Measurements from ENCODE around the gene PEAK1. TPM values are rescaled to one million over a fixed set of nuclear protein-coding genes. Genes with fewer than 3 reads are reported as not detected.
"Not testable (repeated sequence)": the region's sequence is repeated elsewhere in the genome, so short reads cannot be mapped to it uniquely, and the experiment has no call there.

PEAK1 gene
- total RNA-seq, 2 donors from 2014 or later, result 16.2 to 16.6 TPM

DNA sequence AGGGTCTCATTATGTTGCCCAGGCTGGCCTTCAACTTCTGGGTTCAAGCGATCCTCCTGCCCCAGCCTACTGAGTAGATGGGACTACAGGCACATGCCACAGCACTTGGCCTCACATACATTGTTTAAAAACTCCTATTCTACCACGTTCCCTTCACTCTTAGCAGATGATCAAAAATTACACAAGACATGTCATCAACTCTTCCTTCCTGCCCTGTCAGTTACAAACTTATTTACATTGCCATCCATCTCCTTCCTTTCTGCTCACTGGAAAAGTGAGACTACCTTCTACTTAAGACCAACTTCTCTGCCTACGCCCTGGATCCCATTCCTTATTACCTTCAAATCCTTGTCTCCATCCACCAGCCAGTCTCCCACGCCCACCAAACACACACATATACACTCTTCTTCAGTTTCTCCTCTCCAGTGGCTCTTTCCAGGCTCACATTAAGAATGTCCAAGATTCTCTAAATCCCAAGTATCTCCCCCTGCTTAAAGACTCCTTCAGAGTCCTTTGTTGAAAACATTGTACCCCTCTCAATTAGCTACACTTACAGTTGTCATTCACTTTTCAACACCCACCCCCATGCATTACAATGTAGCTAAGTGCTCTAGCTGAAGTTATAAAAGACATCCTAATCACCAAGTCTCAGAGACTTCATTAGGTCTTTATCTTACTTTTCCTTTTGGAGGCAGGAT is 4.3 kb downstream of the PEAK1 start:
- Mint-ChIP-seq H3K4me3 (no peak overlapping the region), H3K27ac (no peak overlapping the region), H3K9me3 (no peaks in the 10 kb centered on the region), H3K27me3 (no peaks in the 10 kb centered on the region), H3K36me3 (ENCODE audit: low read depth) (no peaks in the 10 kb centered on the region), H3K4me1 (peaks cover 10% of the 10 kb centered on the region)
- no peak for ATAC-seq (replicated peaks)

DNA sequence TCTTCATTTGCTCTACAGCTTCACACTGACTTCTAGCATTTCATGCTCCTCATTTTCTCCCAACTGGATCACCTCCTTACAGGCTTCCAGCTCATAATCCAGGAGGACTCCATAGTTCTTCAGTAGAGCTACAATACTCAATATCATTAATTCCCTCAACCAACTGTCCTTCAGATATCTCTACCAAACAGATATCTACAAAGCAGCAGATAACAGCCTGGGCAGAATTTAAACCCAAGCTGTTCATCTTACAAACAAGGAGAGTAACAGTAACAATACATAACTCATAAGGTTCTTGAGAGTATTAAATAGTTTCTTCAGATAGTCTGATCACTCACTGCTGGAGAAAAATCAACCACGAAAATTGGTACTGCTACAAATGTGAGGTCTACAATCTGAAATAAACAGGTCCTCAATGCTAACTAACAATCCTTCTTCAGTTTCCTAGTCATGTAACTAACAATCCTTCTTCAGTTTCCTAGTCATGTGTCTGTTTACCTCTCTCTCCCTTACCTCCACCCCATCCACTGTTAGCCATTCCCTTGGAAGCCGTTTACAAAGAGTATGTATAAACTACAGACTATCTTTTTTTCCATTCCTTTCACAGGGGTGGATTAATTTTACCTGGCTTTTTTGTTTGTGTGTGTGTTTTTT is 5.0 kb downstream of the PEAK1 start:
- Mint-ChIP-seq H3K9me3 (no peaks in the 10 kb centered on the region), H3K27me3 (no peaks in the 10 kb centered on the region), H3K4me1 (peaks cover 12% of the 10 kb centered on the region), H3K4me3 (no peak overlapping the region), H3K27ac (no peak overlapping the region), H3K36me3 (ENCODE audit: low read depth) (no peaks in the 10 kb centered on the region)
- no peak for ATAC-seq (replicated peaks)

DNA sequence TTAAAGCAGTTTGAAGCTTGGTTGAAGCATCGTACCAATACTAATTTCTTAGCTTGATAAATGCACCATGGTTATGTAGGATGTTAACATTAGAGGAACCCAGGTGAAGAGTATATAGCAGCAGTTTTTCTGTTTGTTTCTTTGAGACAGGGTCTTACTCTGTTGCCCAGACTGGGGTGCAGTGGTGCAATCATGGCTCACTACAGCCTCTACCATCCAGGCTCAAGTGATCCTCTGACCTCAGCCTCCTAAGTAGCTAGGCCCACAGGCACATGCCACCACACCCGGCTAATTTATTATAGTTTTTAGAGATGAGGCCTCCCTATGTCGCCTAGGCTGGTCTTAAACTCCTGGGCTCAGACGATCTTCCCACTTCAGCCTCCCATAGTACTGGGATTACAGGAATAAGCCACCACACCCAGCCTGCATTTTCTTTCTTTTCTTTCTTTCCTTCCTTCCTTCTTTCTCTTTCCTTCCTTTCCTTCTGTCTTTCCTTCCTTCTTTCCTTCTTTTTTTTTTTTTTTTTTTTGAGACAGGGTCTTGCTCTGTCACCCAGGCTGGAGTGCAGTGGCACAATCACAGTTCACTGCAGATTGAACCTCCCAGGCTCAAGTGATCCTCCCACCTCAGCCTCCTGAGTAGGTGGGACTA is 6.1 kb downstream of the PEAK1 start:
- Mint-ChIP-seq H3K4me3 (no peak overlapping the region), H3K9me3 (no peaks in the 10 kb centered on the region), H3K27ac (no peak overlapping the region), H3K27me3 (no peaks in the 10 kb centered on the region), H3K4me1 (peaks cover 12% of the 10 kb centered on the region), H3K36me3 (ENCODE audit: low read depth) (no peaks in the 10 kb centered on the region)
- no peak for ATAC-seq (replicated peaks)

DNA sequence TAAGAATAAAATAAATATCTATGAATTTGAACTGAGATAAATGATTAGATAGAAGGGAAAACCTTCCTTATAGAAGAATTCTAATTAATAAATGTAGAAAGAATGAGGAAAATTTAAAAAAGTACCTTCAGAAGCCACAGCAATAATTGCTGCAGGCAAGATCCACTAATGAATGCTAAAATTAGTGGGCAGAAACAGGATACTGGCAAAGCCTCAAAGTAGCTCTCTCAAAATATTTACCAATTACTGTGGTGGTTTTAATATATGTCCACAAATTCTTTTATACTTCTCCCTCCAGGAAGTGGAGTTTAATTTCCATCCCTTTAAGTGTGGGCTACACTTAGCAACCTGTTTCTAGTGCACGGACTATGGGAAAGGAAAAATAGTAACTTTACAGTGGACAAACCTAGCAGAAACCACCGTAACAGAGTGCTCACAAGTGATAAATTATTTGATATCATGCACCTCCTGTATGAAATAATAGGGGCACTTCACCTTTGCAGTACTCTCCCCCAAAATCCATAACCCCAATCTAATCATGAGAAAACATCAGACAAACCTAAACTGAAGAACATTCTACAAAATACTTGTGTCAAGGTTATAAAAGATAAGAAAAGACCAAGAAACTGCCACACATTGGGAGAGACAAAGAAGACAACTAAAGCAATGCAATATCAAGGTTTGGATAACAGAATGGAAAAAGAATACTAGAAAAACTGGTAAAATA is 6.8 kb downstream of the PEAK1 start:
- H3K27me3 Mint-ChIP-seq, result no peaks in the 10 kb centered on the region
- no peak for ATAC-seq (replicated peaks)
- H3K4me3 Mint-ChIP-seq, result no peak overlapping the region
- H3K27ac Mint-ChIP-seq, result no peak overlapping the region
- H3K36me3 Mint-ChIP-seq (ENCODE audit: low read depth), result no peaks in the 10 kb centered on the region
- H3K9me3 Mint-ChIP-seq, result no peaks in the 10 kb centered on the region
- peaks cover 6% of the 10 kb centered on the region for H3K4me1 Mint-ChIP-seq

DNA sequence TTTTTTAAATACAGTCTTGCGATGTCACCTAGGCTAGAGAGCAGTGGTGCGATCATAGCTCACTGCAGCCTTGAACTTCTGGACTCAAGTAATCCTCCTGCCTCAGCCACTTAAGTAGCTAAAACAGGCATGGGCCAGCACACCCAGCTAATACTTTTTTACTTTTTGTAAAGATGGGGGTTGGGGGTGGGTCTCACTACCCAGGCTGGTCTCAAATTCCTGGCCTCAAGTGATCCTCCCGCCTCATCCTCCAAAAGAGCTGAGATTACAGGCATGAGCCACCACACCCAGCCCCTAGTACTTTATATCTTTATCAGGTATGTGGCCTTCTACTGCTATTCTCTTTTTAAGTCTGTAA is 8.3 kb downstream of the PEAK1 start:
- no peaks in the 10 kb centered on the region for H3K36me3 Mint-ChIP-seq (ENCODE audit: low read depth)
- no peak overlapping the region for H3K4me3 Mint-ChIP-seq
- peaks cover 6% of the 10 kb centered on the region for H3K4me1 Mint-ChIP-seq
- no peak overlapping the region for H3K27ac Mint-ChIP-seq
- ATAC-seq (replicated peaks), result no peak
- no peaks in the 10 kb centered on the region for H3K9me3 Mint-ChIP-seq
- H3K27me3 Mint-ChIP-seq, result no peaks in the 10 kb centered on the region

DNA sequence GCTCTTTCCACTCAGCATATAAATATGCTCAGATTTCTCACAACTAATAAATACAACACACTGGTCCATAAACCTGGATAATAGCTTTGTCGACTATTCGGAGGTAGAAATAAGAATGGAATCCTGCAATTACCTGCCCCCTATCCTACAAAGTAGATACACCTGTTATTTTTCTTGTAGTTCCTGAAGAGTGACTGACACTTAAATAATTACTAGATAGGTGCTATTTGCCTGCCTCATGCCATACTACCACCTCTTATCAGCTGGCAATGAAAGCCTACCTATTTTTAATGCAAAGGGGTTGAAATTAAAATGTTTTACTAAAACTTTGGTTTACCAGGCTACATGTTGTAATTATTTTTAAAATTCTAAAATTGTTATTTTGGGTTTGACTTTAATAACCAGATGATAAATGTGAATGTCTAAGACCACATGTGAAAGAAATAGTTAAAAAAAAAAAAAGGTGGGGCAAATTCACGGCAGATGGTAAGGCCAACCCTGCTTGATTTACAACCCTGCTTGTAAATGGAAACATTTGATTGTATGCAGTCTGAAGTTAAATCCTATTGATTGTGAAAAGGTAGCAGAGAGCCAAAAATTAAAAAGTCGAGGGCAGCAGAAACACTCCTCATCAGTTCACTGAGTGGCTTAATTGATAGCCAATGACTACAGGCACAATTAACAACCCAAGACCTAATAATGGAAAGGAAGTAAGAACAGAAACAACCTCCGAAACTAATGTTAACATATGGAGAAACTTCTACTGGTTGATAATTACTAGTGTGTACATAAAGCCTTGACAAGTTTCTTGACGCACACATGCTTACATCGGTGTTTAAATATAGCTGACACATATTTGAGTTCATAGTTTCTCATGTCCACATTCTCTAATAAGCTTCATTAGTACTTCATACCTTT is 8.9 kb downstream of the PEAK1 start:
- Mint-ChIP-seq H3K4me1 (peaks cover 13% of the 10 kb centered on the region), H3K9me3 (no peaks in the 10 kb centered on the region), H3K27me3 (no peaks in the 10 kb centered on the region), H3K27ac (peak overlapping the region; percentile 87), H3K36me3 (ENCODE audit: low read depth) (no peaks in the 10 kb centered on the region), H3K4me3 (peak overlapping the region; percentile 67)
- ATAC-seq (replicated peaks), result no peak

DNA sequence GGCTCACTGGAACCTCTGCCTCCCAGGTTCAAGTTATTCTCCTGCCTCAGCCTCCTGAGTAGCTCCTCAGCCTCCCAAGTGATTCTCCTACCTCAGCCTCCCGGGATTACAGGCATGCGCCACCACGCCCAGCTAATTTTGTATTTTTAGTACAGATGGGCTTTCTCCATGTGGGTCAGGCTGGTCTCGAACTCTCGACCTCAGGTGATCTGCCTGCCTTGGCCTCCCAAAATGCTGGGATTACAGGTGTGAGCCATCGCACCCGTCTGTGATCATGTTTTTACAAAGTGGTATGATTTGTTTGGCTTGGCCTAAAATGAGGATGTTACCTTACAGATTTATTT is 9.8 kb downstream of the PEAK1 start:
- H3K9me3 Mint-ChIP-seq; H3K36me3 Mint-ChIP-seq (ENCODE audit: low read depth); ATAC-seq (replicated peaks); H3K27me3 Mint-ChIP-seq: not testable (repeated sequence)
- H3K4me3 Mint-ChIP-seq, result peak overlapping the region; percentile 67
- H3K4me1 Mint-ChIP-seq, result peaks cover 14% of the 10 kb centered on the region
- peak overlapping the region; percentile 87 for H3K27ac Mint-ChIP-seq

DNA sequence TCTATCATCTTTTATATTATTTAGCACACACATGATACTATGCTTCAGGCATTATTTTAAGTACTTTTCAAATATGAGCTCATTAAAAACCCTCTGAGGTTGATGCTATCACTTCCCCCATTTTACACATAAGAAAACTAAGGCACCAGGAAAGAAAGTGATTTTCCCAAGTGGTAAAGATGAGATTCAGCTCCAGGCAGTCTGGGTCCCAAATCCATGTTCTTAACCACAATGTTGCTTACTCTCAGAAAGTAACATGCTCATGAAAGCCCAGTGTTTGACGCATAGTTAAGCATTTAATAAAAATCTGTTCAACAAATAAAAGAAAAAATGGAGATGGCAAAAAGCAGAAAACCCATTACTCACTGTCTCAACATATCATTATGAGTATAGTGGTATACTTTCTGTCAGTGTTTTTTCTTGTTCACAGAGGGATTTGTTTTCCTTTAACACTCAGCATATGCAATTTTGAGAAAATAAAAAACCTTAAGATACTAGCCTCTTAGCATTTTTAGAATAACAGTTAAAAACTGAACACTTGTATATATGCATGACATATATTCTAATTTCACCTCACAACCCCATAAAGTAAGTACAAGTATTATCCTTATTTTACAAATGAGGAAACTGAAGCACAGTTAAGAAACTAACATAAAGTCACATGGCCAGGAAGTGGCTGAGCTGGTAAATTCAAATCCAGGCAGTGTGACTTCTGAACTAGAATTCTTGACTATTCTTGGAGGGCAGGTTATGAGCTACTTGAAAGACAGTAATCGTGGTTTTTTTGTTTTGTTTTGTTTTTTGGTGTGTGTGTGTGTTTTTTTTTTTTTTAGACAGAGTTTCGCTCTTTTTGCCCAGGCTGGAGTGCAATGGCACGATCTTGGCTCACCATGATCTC is 10.4 kb downstream of the PEAK1 start:
- Mint-ChIP-seq H3K9me3 (no peaks in the 10 kb centered on the region), H3K4me1 (peaks cover 14% of the 10 kb centered on the region), H3K27ac (peak overlapping the region; percentile 87), H3K36me3 (ENCODE audit: low read depth) (no peaks in the 10 kb centered on the region), H3K27me3 (no peaks in the 10 kb centered on the region), H3K4me3 (peak overlapping the region; percentile 67)
- ATAC-seq (replicated peaks), result peak; percentile 89

DNA sequence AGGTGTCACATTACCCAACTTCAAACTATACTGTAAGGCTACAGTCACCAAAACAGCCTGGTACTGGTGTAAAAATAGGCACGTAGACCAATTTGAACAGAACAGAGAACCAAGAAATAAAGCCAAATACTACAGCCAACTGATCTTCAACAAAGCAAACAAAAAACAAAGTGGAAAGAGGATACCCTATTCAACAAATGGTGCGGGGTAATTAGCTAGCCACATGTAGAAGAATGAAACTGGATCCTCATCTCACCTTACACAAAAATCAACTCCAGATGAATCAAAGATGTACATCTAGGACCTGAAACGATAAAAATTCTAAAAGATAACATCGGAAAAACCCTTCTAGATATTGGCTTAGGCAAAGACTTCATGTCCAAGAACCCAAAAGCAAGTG is 13.1 kb downstream of the PEAK1 start:
- Mint-ChIP-seq H3K9me3 (no peaks in the 10 kb centered on the region), H3K27me3 (no peaks in the 10 kb centered on the region), H3K4me3 (no peak overlapping the region), H3K27ac (no peak overlapping the region), H3K4me1 (peaks cover 19% of the 10 kb centered on the region), H3K36me3 (ENCODE audit: low read depth) (no peaks in the 10 kb centered on the region)
- ATAC-seq (replicated peaks), result no peak

DNA sequence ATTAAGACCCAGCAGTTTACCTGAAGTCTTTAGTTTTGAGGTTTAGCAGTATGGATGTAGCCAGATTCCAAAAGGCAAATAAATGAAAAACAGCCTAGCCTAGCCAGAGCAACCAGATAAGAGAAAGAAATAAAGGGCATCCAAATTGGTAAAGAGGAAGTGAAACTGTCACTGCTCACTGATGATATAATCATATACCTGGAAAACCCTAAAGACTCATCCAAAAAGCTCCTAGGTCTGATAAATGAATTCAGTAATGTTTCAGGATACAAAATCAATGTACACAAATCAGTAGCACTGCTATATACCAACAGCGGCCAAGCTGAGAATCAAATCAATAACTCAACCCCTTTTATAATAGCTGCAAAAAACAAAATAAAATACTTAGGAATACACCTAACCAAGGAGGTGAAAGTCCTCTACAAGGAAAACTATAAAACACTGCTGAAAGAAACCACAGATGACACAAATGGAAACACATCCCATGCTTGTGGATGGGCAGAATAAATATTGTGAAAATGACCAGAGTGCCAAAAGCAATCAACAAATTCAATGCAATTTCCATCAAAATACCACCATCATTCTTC is 13.6 kb downstream of the PEAK1 start:
- H3K9me3 Mint-ChIP-seq; ATAC-seq (replicated peaks); H3K27ac Mint-ChIP-seq; H3K36me3 Mint-ChIP-seq (ENCODE audit: low read depth); H3K27me3 Mint-ChIP-seq; H3K4me3 Mint-ChIP-seq: not testable (repeated sequence)
- H3K4me1 Mint-ChIP-seq, result peaks cover 19% of the 10 kb centered on the region

DNA sequence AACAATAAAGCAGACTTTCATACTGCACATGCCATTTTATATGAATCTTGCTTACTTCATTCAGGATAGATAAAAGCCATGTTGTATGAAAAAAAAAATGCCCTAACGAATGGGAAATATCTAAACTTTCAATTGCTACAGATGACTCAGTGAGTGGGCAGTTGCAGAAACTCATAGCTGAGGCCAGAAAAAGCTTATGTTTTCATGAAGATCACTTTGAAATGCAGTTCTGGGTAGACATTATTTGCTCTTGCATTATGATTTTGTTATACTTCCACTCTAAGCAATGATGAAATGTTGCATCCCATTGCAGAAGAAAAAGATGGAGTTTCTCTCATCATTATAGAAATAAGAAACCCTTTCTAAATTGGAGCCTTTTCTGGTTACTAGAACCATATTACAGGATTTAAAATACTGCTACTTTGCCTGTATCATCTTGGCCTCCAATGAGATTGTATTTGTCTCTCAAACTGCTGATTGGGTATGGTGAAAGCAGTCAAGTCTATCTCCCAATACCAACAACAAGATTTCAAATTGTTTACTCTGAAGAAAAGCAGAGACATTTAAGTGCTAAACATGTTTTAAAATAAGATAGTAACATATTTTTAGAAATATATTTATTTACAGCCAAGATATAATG is 17.0 kb downstream of the PEAK1 start:
- Mint-ChIP-seq H3K27me3 (no peaks in the 10 kb centered on the region), H3K9me3 (peaks cover 13% of the 10 kb centered on the region), H3K36me3 (ENCODE audit: low read depth) (no peaks in the 10 kb centered on the region), H3K4me3 (no peak overlapping the region), H3K27ac (no peak overlapping the region), H3K4me1 (peaks cover 13% of the 10 kb centered on the region)
- ATAC-seq (replicated peaks), result peak; percentile 62

DNA sequence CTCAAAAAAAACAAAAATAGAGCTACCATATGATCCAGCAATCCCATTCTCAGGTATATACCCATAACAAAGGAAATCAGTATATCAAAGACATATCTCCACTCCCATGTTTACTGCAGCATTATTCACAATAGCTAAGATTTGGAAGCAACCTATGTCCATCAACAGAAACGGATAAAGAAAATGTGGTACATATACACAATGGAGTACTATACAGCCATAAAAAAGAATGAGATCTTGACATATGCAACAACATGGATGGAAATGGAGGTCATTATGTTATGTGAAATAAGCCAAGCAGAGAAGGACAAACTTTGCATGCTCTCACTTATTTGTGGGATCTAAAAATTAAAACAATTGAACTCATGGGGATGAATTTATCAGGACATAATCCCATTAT is 19.6 kb downstream of the PEAK1 start:
- no peak for ATAC-seq (replicated peaks)
- Mint-ChIP-seq H3K36me3 (ENCODE audit: low read depth) (no peaks in the 10 kb centered on the region), H3K27me3 (no peaks in the 10 kb centered on the region), H3K4me3 (no peak overlapping the region), H3K9me3 (peaks cover 22% of the 10 kb centered on the region), H3K27ac (no peak overlapping the region), H3K4me1 (peaks cover 5% of the 10 kb centered on the region)

DNA sequence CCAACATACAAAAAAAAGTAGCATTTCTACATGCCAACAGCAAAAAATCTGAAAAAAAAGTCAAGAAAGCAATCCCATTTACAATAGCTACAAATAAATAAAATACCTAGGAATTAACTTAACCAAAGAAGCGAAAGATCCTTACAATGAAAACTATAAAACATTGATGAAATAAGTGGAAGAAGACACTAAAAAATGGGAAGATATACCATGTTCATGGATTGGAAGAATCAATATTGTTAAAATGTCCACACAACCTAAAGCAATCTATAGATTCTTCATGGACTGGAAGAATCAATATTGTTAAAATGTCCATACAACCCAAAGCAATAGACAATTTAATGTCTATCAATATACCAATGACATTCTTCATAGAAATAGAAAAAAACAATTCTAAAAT is 21.0 kb downstream of the PEAK1 start:
- peaks cover 5% of the 10 kb centered on the region for H3K4me1 Mint-ChIP-seq
- no peaks in the 10 kb centered on the region for H3K27me3 Mint-ChIP-seq
- no peaks in the 10 kb centered on the region for H3K36me3 Mint-ChIP-seq (ENCODE audit: low read depth)
- H3K9me3 Mint-ChIP-seq, result peaks cover 25% of the 10 kb centered on the region
- no peak overlapping the region for H3K27ac Mint-ChIP-seq
- no peak overlapping the region for H3K4me3 Mint-ChIP-seq
- ATAC-seq (replicated peaks), result no peak

Measured in activated T-helper 17 cell treated with anti-CD3 and anti-CD28 coated beads, Interleukin-2, amount 50 U/mL, for 72 hours (primary cell).